HG03095 (cell line): ENCODE results near the gene TRAPPC5.

ENCODE experiments used
- ATAC-seq: cut with Tn5 transposase; IDR thresholded peaks from one replicate; pipeline ENCODE4 v1.9.1; 2021; ENCODE audit warnings: moderate library complexity; ENCODE audit not compliant: unreplicated experiment

TRAPPC5 gene

DNA sequence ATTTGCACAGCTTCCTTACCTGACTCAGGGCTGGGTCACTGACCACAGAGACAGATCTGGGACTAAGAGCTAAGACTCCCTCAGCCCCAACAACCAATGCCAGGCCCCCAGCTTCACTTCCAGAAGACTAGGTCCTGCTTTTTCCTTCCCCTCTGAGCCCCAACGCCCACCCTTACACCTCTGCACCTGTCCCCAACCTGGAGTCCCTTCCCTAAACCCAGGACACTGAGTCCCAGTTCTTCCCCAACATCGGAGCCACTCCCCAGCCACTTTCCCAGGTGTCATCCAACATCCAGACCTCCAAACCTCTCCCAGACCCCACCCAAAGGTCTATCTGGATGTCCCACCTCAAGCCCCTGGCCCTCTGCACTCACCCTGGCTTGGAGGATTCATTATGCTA, 18.4 kb downstream of the TRAPPC5 start:
- ATAC-seq = no peak

DNA sequence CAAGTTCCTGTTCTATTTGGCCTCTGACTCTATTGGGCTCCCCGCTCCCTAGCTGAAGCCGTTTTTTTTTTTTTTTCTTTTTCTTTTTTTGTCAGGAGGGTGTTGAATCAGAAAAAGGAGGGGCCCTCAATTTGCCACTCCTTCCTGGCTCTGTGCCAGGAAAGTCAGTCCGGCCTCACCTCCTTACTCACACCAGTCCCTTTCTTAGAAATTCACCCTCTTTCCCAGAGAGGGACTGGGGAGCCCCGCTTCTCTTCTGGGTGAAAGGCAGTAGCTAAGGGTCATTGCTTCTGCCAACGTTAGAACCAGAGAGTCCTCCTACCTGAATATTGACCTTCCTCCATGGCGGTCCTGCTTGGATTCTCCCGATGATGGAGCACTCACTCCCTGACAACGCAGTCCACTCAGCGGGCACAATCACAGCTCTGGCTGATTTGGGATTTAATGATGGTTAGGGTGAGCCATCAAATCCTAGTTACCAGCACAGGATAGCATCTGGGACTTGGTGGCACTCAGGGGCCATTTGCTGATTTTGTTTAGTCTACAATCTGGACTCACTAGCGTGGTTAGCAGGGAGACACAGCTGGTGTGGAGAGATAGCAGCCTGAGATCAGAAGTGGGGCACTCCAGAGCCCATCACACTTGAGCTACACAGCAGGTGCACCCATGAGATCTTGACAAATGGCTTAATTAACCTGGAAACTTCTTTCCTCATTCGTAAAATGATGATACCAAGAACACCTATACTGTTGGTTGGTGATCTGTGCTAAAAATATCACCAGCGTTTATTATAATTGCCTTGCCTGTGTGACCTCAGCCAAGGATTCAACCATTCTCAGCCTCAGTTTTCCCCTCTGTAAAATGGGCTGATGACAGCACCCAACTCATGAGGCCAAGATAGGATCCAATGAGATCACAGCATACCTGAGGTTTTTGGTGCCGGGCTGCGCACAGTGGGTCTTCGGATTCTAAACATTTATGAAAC, 19.1 kb downstream of the TRAPPC5 start:
- no peak for ATAC-seq

DNA sequence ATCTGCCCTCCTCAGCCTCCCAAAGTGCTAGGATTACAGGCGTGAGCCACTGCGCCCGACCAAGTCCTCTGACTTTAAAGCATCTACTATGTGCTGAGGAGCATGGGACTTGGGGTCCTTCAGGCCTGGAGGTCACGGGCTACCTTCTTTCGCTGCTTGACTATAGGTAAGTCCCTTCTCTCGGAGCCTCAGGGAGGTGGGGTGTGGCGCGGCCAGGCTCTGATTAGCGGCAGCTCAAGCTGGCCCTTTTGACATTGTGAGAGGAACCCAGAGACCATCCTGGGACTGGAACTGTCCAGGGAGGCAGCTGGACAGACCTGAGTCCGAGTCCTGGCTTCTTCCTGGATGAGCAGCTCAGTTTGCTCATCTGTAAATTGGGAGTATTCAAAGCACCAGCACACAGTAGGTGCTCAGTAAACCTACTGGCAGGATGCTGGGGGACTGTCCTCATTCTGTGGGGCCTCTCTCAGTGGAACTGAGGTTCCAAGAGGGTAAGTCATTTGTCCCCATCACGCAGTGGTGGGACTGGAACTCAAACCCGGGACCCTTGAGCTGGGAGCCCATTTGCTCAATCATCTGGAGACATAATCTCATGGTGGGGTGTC, 20.5 kb downstream of the TRAPPC5 start:
- ATAC-seq = no peak

DNA sequence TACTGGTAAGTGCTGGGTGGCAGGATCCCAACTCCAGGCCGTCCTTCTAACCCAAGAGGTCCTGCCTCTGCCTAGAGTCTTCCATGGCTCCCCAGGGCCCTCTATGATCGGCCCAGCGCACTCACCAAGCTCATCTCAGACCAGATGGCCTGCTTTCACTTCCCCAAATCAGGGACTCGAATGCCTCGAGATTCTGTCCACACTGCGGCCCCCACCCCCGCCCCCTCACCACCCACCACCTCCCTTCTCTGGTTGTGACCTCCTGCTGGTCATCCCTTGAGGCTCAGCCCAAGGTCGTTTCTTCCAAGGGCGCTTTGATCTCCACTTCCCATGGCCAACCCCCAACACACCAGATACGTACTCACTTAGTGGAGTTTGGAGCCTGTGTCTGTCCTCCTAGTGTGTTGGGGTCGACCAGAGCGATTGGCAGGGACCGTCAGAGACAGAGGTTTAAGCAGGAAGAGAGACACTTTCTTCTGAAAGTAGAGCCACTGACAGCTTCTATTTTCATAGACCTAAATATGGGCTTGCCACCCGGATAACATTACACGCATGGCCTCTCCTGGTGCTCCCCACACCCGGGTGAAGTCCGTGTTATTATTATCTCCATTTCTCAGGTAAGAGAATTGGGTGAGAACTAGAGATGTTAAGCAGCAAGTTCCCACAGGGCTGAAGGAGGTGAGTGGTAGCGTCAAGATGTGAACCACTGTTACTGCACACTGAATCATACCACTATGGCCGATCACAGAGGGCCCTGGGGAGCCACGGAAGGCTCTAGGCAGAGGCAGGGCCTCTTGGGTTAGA, 21.2 kb downstream of the TRAPPC5 start, which contains the start of gene FCER2:
Gene FCER2, minus strand, starts transcription at position 478 of the 804 bp plus-strand sequence. CDS start 2,371 bp downstream, outside the sequence.
- peak; percentile 41 for ATAC-seq

DNA sequence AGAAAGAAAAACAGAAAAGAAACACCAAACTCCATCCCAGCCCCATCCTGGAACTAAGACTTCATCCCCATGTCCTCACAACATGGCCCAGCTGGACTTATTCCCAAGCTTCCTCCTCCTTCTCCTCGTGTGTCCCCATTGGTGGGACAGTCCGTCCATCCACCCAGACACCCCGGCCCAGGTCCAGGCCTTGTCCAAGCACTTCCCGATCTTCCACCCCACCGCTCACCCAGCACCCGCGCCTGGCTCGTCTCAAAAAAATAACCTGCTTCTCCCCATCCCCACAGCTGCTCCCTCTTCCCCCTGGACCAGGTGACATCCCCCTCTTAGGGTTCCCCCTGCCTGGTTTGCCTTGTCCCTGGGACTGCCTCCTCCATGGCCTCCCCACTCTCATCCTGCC, 22.7 kb downstream of the TRAPPC5 start:
- ATAC-seq = no peak

DNA sequence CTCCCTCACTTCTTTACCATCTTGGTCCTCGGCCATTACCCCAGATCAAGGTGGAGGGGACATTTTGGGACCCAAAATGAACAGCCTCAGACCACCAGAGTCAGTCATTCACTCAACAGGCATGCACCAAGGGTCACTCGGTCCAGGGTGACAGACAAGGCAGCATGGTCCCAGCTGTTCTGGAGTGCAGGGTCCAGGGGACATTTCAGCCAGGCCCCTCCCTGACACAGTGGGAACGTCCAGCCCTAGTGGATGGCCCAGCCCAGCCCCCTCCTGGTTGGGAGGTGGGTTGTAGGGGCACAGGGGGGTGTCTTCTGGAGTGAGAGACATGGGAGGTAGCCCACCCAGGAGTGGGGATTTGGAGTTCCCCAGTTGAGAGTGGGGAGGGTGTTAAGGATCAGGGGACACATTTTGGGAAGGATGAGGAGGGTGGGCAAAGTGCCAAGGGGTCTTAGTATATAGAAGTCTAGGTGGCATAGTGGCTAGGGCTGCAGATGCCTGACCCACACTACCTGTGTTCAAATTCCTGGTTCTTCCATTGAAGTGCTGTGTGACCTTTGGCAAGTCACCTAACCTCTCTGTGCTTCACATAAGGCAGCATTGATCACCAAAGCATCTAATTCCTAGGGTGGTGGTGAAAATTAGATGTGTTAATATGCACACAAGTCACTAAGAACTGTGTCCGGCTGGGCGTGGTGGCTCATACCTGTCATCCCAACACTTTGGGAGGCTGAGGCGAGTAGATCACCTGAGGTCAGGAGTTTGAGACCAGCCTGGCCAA, 23.8 kb downstream of the TRAPPC5 start:
- no peak for ATAC-seq

DNA sequence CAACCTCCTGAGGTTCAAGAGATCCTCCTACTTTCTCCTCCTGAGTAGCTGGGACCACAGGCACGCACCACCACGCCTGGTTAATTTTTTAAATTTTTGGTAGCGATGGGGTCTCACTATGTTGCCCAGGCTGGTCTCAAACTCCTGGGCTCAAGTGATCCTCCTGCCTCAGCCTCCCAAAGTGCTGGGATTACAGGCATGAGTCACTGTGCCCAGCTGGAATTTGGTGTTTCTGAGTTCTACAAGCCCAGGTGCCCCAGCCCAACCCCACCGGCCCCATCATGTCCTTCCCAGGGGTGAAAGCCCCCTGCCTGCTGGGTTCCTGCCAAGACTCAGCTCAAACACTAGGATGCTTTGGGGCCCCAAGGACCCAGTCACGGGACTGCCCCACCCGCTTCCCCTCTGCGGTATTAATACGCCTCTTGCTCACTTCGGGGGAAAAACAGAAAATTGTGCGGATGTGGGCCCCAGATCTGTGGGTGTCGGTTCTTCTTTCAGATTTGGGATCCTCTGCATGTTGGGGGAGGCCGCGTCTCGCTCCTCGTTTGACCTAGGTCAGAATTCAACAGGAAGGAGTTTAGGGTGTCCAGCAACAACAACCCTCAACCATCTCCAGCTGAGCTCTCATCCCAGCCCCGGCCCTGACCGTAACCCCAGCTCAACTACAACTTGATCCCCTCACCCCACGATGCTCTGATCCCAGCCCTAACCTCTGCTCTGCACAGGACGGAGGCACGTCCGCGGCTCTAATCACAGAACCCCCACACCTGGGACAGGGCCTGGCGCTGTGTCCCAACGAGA, 25.0 kb downstream of the TRAPPC5 start:
- ATAC-seq = peak; percentile 38

DNA sequence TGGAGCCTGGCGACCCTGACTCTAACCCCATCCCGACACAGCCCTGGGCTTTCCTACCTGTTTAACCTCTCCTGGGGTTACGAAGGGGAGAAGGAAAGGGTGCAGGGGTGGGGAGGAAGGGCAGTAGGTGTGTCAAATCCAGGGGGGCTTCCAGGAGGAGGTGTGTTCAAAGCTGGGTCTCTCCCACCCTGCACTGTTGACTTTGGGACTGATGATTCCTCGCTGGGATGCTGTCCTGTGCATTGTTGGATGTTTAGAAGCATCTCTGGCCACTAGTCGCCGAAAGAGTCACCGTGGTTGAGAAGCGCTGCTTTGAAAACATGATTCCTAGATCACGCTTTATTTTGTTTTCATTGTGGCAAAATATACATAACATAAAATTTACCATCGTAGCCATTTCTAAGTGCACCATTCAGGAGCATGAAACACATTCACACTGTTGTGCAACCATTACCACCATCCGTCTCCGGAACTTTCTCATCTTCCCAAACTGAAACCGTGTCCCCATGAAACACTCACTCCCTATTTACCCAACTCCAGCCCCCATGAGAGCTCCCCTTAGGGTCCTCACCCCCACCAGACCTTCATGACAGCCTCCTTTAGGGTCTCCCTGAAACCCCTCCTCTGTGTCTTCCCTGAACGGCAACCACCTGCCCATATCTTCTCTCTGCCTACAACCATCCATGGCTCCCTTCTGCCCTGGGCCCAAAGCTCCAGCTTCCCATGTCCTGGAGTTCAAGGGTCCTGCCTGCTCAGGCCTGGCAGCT, 25.7 kb downstream of the TRAPPC5 start:
- ATAC-seq = no peak

DNA sequence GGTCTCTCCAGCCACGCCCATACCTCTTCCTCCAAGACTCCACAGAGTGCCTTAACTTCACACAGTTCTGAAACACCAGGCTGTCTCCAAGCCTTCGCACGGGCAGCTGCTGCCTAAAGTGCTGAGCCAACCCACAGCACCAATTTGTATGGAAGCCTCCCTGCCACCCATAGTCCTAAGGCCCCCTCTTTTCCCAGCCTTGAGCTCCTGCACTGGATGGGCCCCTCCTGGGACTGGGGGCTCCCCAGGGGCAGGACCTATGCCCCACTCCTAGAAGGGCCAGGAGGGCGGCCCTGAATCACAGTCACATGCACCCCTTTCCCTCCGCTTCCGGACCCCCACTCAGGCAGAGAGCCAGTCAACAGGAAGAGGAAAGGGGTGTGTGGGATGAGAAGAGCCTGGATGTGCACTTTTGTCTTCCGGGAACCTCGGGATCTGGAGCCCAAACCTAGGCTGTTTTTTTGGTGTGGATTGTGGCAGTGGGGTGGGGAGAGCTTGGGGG, 26.4 kb downstream of the TRAPPC5 start:
- no peak for ATAC-seq

DNA sequence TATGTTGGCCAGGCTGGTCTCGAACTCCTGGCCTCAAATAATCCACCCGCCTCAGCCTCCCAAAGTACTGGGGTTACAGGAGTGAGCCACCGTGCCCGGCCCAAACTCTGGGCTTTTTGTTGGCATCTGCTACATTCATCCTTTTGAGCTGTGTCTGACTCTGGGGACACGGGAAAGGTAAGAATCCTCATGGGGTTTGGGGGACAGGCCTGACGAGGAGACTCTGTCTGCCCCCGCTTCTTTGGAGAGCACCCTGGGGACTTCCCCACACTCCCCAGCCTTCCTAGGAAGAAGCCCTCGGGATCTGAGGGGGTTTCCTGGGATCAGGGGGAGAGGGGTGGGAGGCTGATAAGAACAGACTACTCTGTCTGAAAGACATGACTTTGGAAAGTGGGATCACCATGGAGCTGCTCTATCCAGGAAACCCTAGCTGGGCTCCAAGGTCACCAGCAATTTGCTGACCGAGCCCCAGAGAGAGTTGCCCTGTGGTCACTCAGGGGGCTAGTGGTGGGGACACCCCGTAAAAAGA, 29.4 kb downstream of the TRAPPC5 start:
- no peak for ATAC-seq

DNA sequence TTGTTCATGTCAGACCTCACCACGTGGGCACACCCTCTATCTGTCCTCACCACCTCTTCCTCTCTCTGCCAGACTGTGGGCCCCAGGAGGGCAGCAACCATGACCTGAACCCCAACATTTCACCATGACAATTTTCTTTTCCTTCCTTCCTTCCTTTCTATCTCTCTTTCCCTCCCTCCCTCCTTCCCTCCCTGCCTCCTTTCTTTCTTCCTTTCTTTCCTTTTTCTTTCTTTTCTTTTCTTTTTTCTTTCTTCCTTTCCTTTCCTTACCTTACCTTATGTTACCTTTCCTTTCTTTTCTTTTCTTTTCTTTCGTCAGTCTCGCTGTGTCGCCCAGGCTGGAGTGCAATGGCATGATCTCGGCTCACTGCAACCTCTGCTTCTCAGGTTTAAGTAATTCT, 30.0 kb downstream of the TRAPPC5 start:
- ATAC-seq = no peak

DNA sequence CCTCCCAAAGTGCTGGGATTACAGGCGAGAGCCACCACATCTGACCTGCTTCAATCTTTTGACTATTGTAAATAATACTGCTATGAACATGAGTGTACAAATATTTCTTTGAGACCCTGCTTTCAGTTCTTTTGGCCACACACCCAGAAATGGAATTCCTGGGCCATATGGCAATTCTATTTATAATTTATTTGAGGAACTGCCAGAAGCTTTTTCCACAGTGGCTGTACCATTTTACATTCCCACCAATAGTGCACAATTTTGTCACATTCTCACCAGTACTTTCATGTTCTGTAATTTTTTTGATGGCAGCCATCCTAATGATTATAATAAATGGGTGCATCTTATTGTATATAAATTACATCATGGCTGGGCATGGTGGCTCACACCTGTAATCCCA, 35.0 kb downstream of the TRAPPC5 start:
- no peak for ATAC-seq

DNA sequence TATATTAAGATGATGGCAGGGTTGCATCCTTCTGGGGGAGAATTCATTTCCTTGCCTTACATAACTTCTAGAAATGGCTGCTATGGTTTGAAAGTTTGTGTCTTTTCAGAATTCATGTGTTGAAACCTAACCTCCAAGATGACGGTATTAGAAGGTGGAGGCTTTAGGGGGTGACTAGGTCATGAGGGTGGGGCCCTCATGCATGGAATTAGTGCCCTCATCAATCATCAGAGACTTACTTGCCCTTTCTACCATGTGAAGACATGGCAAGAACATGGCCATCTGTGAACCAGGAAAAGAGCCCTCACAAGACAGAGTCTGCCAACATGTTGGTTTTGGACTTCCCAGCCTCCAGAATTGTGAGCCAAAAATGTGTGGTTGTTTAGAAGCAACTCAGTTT, 36.1 kb downstream of the TRAPPC5 start:
- no peak for ATAC-seq

DNA sequence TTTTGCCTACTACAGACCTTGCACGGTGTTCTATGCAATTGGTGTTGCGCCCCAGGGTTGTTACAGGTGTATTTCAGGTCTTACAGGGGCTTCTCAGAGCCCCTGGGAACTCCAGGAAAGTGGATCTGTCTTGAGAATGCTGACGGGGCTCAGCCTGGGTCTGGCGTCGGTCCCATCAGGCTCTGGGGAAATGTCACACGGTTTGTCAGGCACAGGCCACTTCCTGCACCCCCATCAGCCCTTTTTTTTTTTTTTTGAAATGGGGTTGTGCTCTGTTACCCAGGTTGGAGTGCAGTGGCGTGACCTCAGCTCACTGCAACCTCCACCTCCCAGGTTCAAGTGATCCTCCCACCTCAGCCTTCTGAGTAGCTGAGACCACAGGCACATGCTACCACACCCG, 38.0 kb downstream of the TRAPPC5 start:
- no peak for ATAC-seq

DNA sequence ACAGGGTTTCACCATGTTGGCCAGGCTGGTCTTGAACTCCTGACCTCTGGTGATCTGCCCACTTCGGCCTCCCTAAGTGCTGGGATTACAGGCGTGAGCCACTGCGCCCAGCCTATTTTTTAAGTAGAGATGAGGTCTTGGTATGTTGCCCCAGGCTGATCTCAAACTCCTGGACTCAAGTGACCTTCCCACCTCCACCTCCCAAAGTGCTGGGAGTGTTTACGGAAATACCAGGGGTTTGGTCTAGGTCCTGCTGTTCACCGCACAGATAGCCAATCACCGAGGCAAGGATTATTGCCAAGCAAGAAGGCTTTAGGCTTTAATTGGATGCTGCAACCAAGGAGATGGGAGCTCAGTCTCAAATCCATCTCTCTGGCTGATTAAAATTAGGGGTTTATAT, 39.7 kb downstream of the TRAPPC5 start:
- ATAC-seq = no peak

DNA sequence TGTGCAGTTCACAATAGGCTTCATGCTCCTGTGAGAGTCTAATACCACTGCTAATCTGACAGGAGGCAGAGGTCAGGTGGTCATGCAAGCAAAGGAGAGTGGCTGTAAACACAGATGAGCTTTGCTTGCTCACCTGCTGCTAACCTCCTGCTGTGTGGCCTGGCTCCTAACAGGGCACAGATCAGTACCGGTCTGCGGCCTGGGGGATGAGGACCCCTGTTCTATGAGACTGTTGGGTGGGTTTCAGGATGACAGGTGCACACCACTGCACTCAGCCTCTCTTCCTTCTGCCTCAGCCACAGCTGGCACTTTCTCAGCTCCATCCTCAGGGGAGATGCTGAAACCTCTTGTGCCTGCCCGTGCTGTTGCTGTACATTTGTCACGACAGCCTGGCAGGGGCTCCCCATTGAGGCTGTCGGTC, 41.6 kb downstream of the TRAPPC5 start:
- no peak for ATAC-seq

DNA sequence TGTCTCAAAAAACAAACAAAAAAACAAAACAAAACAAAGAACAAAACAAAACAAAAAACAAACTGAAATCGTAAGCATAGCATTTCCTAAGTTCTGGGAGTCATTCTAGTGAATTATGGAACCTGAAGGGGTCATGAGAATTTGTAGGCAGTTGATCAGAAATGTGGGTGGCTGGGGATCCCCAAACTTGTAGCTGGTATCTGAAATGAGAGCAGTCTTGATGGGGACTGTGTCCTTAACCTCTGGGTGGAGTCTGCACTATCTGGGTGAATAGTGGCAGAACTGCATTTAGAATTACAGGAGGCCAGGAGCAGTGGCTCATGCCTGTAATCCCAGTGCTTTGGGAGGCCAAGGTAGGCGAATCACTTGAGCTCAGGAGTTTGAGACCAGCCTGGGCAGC, 45.2 kb downstream of the TRAPPC5 start:
- ATAC-seq = no peak

DNA sequence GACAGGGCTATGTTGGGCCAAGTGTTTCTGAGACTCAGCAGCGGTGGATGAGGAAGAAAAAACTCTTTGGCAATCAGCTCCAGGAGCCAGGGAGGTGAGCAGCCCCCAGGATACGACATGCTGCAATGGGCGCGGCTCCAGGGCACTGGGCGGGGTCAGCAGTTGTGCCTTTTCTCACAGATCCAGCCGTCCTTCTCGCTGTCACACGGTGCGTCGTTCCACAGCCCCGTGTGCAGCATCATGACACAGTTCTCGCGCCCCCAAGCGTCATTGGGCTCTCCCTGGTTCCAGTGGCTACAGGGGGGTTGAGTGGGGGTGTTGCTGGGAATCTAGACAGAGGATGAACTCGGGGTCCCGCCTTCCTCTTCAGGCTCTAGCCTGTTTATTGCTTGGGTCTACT, 48.6 kb downstream of the TRAPPC5 start:
- no peak for ATAC-seq
